Immature natural killer cell (primary cell): Measurements from ENCODE around the gene CHMP1B. TPM values are rescaled to one million over a fixed set of nuclear protein-coding genes. Genes with fewer than 3 reads are reported as not detected.

ENCODE experiments used
- DNase-seq, 3 donors: peaks; one replicate each; pipeline ENCODE4 v3.0.0; 2022; ENCODE audit warnings: mixed read lengths in 1 of 3
- H3K27ac Mint-ChIP-seq, 6 donors: one replicate each; pipeline ENCODE4 v1.8.0; 2020; ENCODE audit warnings: mixed read lengths in 6 of 6, mild to moderate bottlenecking in 5 of 6, inconsistent platforms in 4 of 6, moderate library complexity in 3 of 6
- H3K27me3 Mint-ChIP-seq, 3 donors: one replicate each; pipeline ENCODE4 v1.8.0; 2020 to 2021; ENCODE audit warnings: low read depth in 3 of 3, mild to moderate bottlenecking in 3 of 3, mixed read lengths in 3 of 3, moderate library complexity in 3 of 3, inconsistent platforms in 1 of 3
- H3K36me3 Mint-ChIP-seq, 3 donors: one replicate each; pipeline ENCODE4 v1.8.0; 2020; ENCODE audit warnings: mixed read lengths in 3 of 3, inconsistent platforms in 2 of 3, mild to moderate bottlenecking in 2 of 3
- H3K4me1 Mint-ChIP-seq, 2 donors: one replicate each; pipeline ENCODE4 v1.8.0; 2020; ENCODE audit warnings: inconsistent platforms in 2 of 2, mild to moderate bottlenecking in 2 of 2, mixed read lengths in 2 of 2, moderate library complexity in 1 of 2
- H3K4me3 Mint-ChIP-seq, 5 donors: one replicate each; pipeline ENCODE4 v1.8.0; 2020; ENCODE audit warnings: mild to moderate bottlenecking in 5 of 5, mixed read lengths in 5 of 5, inconsistent platforms in 3 of 5, moderate library complexity in 3 of 5
- H3K9me3 Mint-ChIP-seq, 6 donors: one replicate each; pipeline ENCODE4 v1.8.0; 2020; ENCODE audit warnings: mild to moderate bottlenecking in 6 of 6, mixed read lengths in 6 of 6, inconsistent platforms in 4 of 6, moderate library complexity in 3 of 6
- polyA plus RNA-seq, 3 donors: library from polyadenylated mRNA; unstranded; fragments of 300-500 nt; fragmentation: Illumina TruSeq; gene quantifications; one replicate each; pipeline ENCODE4 v1.2.3, GENCODE V29; 2021

The CHMP1B gene
- 10 to 100 TPM; 53.5 to 69.6 (median 54.0) TPM for polyA plus RNA-seq

- Mint-ChIP-seq H3K27me3 (peaks cover 20 to 29% (median 26%) of the 10 kb centered on the region in 3 donors), H3K4me1 (peaks cover 46 to 57% of the 10 kb centered on the region in 2 donors), H3K36me3 (peaks cover 0 to 4% (median 4%) of the 10 kb centered on the region in 3 donors), H3K9me3 (no peaks in the 10 kb centered on the region), H3K27ac (peak within 1 kb of the TSS; percentile 99 to 100 (median 100)), H3K4me3 (peak within 1 kb of the TSS; percentile 99 to 100 (median 100))
- DNase-seq, result peak; percentile 96
Observed at GRCh38 chr18:11851146-11851805, at the start of gene CHMP1B. Gene CHMP1B (plus strand): TSS chr18:11851413. CDS start chr18:11851512, 99 bp downstream.

- H3K27ac Mint-ChIP-seq, result no peak overlapping the region
- no peaks in the 10 kb centered on the region for H3K36me3 Mint-ChIP-seq
- no peak overlapping the region for H3K4me3 Mint-ChIP-seq
- no peak for DNase-seq
- peaks cover 0 to 4% (median 0%) of the 10 kb centered on the region in 3 donors for H3K27me3 Mint-ChIP-seq
- H3K9me3 Mint-ChIP-seq, result peaks cover 0 to 2% (median 0%) of the 10 kb centered on the region in 6 donors
- H3K4me1 Mint-ChIP-seq, result peaks cover 0 to 7% of the 10 kb centered on the region in 2 donors
Observed at GRCh38 chr18:11801573-11801972, 49.6 kb upstream of the CHMP1B start.

GRCh38 chr18:11802158-11802557, 49.1 kb upstream of the CHMP1B start:
- Mint-ChIP-seq H3K36me3 (no peaks in the 10 kb centered on the region), H3K4me3 (no peak overlapping the region), H3K27me3 (peaks cover 2 to 4% (median 2%) of the 10 kb centered on the region in 3 donors), H3K4me1 (peaks cover 0 to 10% of the 10 kb centered on the region in 2 donors), H3K27ac (no peak overlapping the region), H3K9me3 (peaks cover 0 to 2% (median 0%) of the 10 kb centered on the region in 6 donors)
- no peak for DNase-seq

GRCh38 chr18:11802586-11802985, 48.6 kb upstream of the CHMP1B start:
- Mint-ChIP-seq H3K27me3 (peaks cover 2 to 4% (median 4%) of the 10 kb centered on the region in 3 donors), H3K9me3 (peaks cover 0 to 2% (median 0%) of the 10 kb centered on the region in 6 donors), H3K4me1 (peaks cover 0 to 14% of the 10 kb centered on the region in 2 donors), H3K4me3 (no peak overlapping the region), H3K36me3 (no peaks in the 10 kb centered on the region), H3K27ac (no peak overlapping the region)
- DNase-seq, result no peak

GRCh38 chr18:11807233-11807632, 44.0 kb upstream of the CHMP1B start:
- no peaks in the 10 kb centered on the region for H3K36me3 Mint-ChIP-seq
- H3K27ac Mint-ChIP-seq, result peak overlapping the region; percentile 35 to 78 (median 68)
- H3K27me3 Mint-ChIP-seq, result peaks cover 2 to 6% (median 4%) of the 10 kb centered on the region in 3 donors
- peaks cover 0 to 2% (median 0%) of the 10 kb centered on the region in 6 donors for H3K9me3 Mint-ChIP-seq
- H3K4me1 Mint-ChIP-seq, result peaks cover 0 to 15% of the 10 kb centered on the region in 2 donors
- DNase-seq, result no peak
- H3K4me3 Mint-ChIP-seq, result peak overlapping the region in 1 of 5 donors; percentile 29

GRCh38 chr18:11808001-11808855, 43.0 kb upstream of the CHMP1B start:
- no peaks in the 10 kb centered on the region for H3K36me3 Mint-ChIP-seq
- H3K4me3 Mint-ChIP-seq, result peak overlapping the region in 1 of 5 donors; percentile 13
- no peaks in the 10 kb centered on the region for H3K9me3 Mint-ChIP-seq
- DNase-seq, result no peak
- H3K27me3 Mint-ChIP-seq, result peaks cover 2 to 6% (median 3%) of the 10 kb centered on the region in 3 donors
- H3K4me1 Mint-ChIP-seq, result peaks cover 0 to 15% of the 10 kb centered on the region in 2 donors
- no peak overlapping the region for H3K27ac Mint-ChIP-seq

GRCh38 chr18:11809895-11810294, 41.3 kb upstream of the CHMP1B start:
- H3K27me3 Mint-ChIP-seq, result peaks cover 2 to 8% (median 3%) of the 10 kb centered on the region in 3 donors
- H3K36me3 Mint-ChIP-seq, result no peaks in the 10 kb centered on the region
- H3K27ac Mint-ChIP-seq, result no peak overlapping the region
- H3K4me1 Mint-ChIP-seq, result peaks cover 0 to 15% of the 10 kb centered on the region in 2 donors
- no peaks in the 10 kb centered on the region for H3K9me3 Mint-ChIP-seq
- no peak overlapping the region for H3K4me3 Mint-ChIP-seq
- DNase-seq, result no peak

- Mint-ChIP-seq H3K9me3 (no peaks in the 10 kb centered on the region), H3K27me3 (peaks cover 2 to 8% (median 3%) of the 10 kb centered on the region in 3 donors), H3K4me3 (no peak overlapping the region)
Observed at GRCh38 chr18:11810379-11810778, 40.8 kb upstream of the CHMP1B start.

GRCh38 chr18:11811009-11811408, 40.2 kb upstream of the CHMP1B start:
- Mint-ChIP-seq H3K9me3 (no peaks in the 10 kb centered on the region), H3K27ac (no peak overlapping the region), H3K36me3 (no peaks in the 10 kb centered on the region), H3K4me1 (peaks cover 0 to 12% of the 10 kb centered on the region in 2 donors), H3K4me3 (no peak overlapping the region), H3K27me3 (peaks cover 2 to 8% (median 3%) of the 10 kb centered on the region in 3 donors)
- DNase-seq, result no peak

More at GRCh38 chr18:11810379-11810778, 40.8 kb upstream of the CHMP1B start:
- no peak for DNase-seq
- peaks cover 0 to 15% of the 10 kb centered on the region in 2 donors for H3K4me1 Mint-ChIP-seq
- H3K36me3 Mint-ChIP-seq, result no peaks in the 10 kb centered on the region
- H3K27ac Mint-ChIP-seq, result no peak overlapping the region

- no peak for DNase-seq
- no peaks in the 10 kb centered on the region for H3K4me1 Mint-ChIP-seq
- peak overlapping the region; percentile 33 to 97 (median 91) for H3K27ac Mint-ChIP-seq
- no peaks in the 10 kb centered on the region for H3K36me3 Mint-ChIP-seq
- H3K4me3 Mint-ChIP-seq, result peak overlapping the region in 2 of 5 donors; percentile 23 to 72
- H3K9me3 Mint-ChIP-seq, result no peaks in the 10 kb centered on the region
- peaks cover 6 to 13% (median 11%) of the 10 kb centered on the region in 3 donors for H3K27me3 Mint-ChIP-seq
Observed at GRCh38 chr18:11817229-11817628, 34.0 kb upstream of the CHMP1B start.

GRCh38 chr18:11818486-11819203, 32.6 kb upstream of the CHMP1B start:
- no peaks in the 10 kb centered on the region for H3K4me1 Mint-ChIP-seq
- H3K9me3 Mint-ChIP-seq, result no peaks in the 10 kb centered on the region
- peak overlapping the region; percentile 21 to 72 (median 62) for H3K4me3 Mint-ChIP-seq
- H3K36me3 Mint-ChIP-seq, result no peaks in the 10 kb centered on the region
- peak; percentile 52 to 76 (median 64) for DNase-seq
- peak overlapping the region; percentile 90 to 97 (median 92) for H3K27ac Mint-ChIP-seq
- H3K27me3 Mint-ChIP-seq, result peaks cover 6 to 13% (median 11%) of the 10 kb centered on the region in 3 donors

- Mint-ChIP-seq H3K4me1 (no peaks in the 10 kb centered on the region), H3K4me3 (no peak overlapping the region), H3K27me3 (peaks cover 6 to 13% (median 8%) of the 10 kb centered on the region in 3 donors), H3K27ac (peak overlapping the region in 3 of 6 donors; percentile 51 to 78 (median 55)), H3K36me3 (no peaks in the 10 kb centered on the region), H3K9me3 (no peaks in the 10 kb centered on the region)
- no peak for DNase-seq
Observed at GRCh38 chr18:11819938-11820337, 31.3 kb upstream of the CHMP1B start.

GRCh38 chr18:11820697-11821096, 30.5 kb upstream of the CHMP1B start:
- H3K36me3 Mint-ChIP-seq, result no peaks in the 10 kb centered on the region
- no peaks in the 10 kb centered on the region for H3K4me1 Mint-ChIP-seq

More at GRCh38 chr18:11820697-11821096, 30.5 kb upstream of the CHMP1B start:
- peak overlapping the region in 3 of 6 donors; percentile 51 to 76 (median 59) for H3K27ac Mint-ChIP-seq
- no peak overlapping the region for H3K4me3 Mint-ChIP-seq
- no peaks in the 10 kb centered on the region for H3K9me3 Mint-ChIP-seq
- H3K27me3 Mint-ChIP-seq, result peaks cover 6 to 13% (median 8%) of the 10 kb centered on the region in 3 donors
- no peak for DNase-seq
